ENCODE results near the gene CGNL1.
A peak's percentile ranks its signal among the peaks of the same experiment; 100 is the strongest.

The CGNL1 gene

GRCh38 chr15:57363661-57364060, 12.6 kb upstream of the CGNL1 start:
- ATAC-seq (replicated peaks) = no peak
- no peaks in the 10 kb centered on the region for H3K27me3 Mint-ChIP-seq
- no peak overlapping the region for H3K27ac Mint-ChIP-seq
- DNase-seq = no peak
- H3K4me3 Mint-ChIP-seq = no peak overlapping the region
- peaks cover 7 to 14% of the 10 kb centered on the region in 2 donors for H3K4me1 Mint-ChIP-seq
- H3K9me3 Mint-ChIP-seq = no peaks in the 10 kb centered on the region
- H3K36me3 Mint-ChIP-seq = no peaks in the 10 kb centered on the region

DNA sequence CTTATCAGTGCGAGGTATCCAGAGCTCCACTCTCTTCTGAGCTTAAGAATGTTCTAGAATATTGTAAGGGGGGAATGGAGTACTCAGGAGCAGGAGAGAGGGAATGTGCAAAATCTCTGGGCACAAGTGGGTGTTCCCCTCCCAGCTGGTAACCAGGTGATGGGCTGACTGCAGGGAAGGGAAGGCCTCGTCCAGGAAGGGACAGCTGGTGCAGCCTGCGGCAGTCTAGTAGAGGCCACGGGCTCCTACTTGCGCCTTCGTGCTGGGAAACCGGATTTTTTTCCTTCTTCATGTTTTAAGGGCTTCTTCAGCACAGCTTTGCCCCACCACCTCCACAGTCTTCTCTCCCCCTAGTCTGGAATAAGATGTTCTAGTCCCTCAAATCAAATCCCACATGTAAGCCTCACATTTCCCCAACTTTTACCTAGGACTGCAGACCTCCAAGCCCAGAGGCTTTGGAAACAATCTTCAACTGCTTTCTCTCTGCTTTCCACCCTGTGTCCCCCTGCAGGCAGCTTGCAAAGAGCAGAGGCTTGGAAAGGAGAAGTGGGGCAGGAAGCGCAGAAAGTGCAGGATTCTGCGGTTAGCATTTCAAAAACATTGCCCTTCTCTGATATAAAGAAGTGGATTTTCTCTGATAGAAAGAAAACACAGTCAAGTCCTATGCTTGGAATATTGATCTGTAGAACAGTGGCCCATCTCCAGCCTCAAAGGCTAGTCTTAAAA, 11.9 kb upstream of the CGNL1 start:
- Mint-ChIP-seq H3K27ac (no peak overlapping the region), H3K4me1 (peaks cover 7 to 14% of the 10 kb centered on the region in 2 donors), H3K9me3 (no peaks in the 10 kb centered on the region), H3K36me3 (no peaks in the 10 kb centered on the region), H3K4me3 (no peak overlapping the region), H3K27me3 (no peaks in the 10 kb centered on the region)
- no peak for DNase-seq
- peak; percentile 22 to 42 for ATAC-seq (replicated peaks)

GRCh38 chr15:57367556-57367955, 8.7 kb upstream of the CGNL1 start:
- Mint-ChIP-seq H3K4me3 (no peak overlapping the region), H3K27ac (no peak overlapping the region), H3K36me3 (no peaks in the 10 kb centered on the region), H3K27me3 (no peaks in the 10 kb centered on the region), H3K4me1 (peaks cover 7 to 14% of the 10 kb centered on the region in 2 donors), H3K9me3 (no peaks in the 10 kb centered on the region)
- ATAC-seq (replicated peaks) (no peak), DNase-seq (no peak)

DNA sequence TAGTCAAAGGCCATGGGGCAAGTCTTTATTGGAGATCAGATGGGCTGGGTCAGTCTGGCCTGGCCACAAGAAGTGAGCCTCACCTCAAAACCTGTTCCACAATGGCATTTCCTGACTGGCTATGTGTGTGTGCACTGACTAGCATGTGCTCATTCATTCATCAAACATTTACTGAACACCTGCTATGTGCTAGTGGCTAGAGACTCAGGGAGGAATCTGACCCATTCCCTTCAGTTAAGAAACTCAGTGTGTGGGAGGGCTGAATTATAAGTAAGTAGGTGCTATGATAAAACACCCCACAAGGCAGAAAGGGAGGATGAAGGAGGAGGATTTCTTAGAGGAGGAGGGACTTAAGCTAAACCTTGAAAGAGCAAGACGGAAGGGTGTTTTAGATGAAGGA, 5.4 kb upstream of the CGNL1 start:
- Mint-ChIP-seq H3K4me1 (peaks cover 2 to 3% of the 10 kb centered on the region in 2 donors), H3K27me3 (peaks cover 20 to 23% of the 10 kb centered on the region in 2 donors), H3K36me3 (peaks cover 0 to 1% of the 10 kb centered on the region in 2 donors), H3K4me3 (no peak overlapping the region), H3K27ac (no peak overlapping the region), H3K9me3 (no peaks in the 10 kb centered on the region)
- ATAC-seq (replicated peaks) (no peak), DNase-seq (no peak)

DNA sequence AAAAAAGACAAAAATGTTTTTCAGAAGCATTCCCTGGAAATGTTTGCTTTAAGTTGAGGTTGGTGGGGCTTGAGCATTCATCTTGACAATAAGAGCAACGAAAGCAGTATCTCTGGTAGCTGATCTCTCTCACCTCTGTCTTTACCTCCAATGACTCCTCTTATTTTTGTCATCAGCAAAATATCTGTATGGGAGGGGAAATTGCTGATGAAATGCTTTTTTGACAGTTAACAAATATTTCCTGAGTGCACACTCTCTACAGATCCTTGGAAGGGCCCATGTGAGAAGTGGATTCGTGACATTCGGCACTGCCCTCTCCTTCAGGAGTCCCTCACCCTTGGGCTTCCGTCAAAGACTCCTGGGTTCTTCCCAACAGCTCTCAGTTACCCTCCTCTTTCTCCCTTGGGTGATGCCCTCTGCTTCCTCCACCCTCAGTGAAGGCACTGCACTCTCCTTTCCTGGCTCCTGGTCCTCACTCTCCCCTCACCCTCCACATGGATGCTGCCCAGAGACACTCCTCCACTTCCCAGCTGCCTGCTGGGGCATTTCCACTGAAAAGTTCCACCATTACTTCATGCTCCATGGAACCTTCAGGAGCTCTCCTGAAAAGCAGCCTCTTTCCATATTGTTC, 2.9 kb upstream of the CGNL1 start:
- H3K36me3 Mint-ChIP-seq = peaks cover 0 to 1% of the 10 kb centered on the region in 2 donors
- peaks cover 10 to 16% of the 10 kb centered on the region in 2 donors for H3K4me1 Mint-ChIP-seq
- no peak overlapping the region for H3K4me3 Mint-ChIP-seq
- peaks cover 34 to 39% of the 10 kb centered on the region in 2 donors for H3K27me3 Mint-ChIP-seq
- no peaks in the 10 kb centered on the region for H3K9me3 Mint-ChIP-seq
- no peak overlapping the region for H3K27ac Mint-ChIP-seq
- DNase-seq (no peak), ATAC-seq (replicated peaks) (no peak)

- H3K27me3 Mint-ChIP-seq = peaks cover 39 to 44% of the 10 kb centered on the region in 2 donors
- H3K4me1 Mint-ChIP-seq = peaks cover 10 to 16% of the 10 kb centered on the region in 2 donors
- no peak overlapping the region for H3K27ac Mint-ChIP-seq
- no peaks in the 10 kb centered on the region for H3K9me3 Mint-ChIP-seq
- no peak for DNase-seq
- H3K36me3 Mint-ChIP-seq = peaks cover 0 to 1% of the 10 kb centered on the region in 2 donors
- no peak for ATAC-seq (replicated peaks)
- H3K4me3 Mint-ChIP-seq = no peak overlapping the region
Measured at GRCh38 chr15:57373882-57374276, 2.4 kb upstream of the CGNL1 start.

DNA sequence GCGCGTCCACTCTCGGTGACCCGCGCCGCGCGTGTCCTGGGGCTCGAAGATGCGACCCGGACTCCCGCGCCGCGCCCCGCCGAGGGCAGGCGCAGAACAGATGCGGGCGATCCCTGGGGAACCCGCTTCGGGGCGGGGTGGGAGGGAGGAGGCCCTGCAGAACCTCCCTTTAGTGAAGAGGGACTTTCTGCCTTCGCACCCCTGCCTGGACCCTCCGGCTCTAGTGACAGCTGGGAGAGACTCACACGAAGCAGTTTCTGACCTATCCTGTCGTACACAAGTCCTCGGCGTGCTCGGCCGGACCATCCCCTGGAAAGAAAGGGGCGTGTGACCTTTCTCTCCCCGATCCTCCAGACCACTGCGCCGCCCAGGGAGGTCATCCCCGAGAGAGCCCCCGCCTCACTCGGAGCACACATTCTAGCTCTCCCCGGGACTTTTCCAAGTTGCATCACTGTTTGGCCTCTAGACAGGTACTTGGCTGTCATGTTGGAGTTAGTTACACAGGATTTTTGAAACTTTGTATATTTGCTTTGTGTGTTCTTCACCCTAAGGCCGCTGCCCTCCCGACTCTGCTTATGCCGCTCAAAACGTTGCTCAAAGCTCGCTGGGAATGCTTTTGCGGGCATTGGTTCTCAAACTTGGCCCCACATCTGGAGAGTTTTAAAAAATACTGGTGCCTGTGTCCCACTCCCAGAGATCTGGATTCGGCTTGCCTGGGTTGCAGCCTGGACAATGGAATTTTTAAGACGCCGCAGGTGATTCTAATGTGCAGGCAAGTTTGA, 582 bp downstream of the CGNL1 start:
- H3K4me1 Mint-ChIP-seq = peaks cover 10 to 16% of the 10 kb centered on the region in 2 donors
- H3K4me3 Mint-ChIP-seq = peak overlapping the region; percentile 71 to 81
- peak; percentile 62 to 71 for ATAC-seq (replicated peaks)
- H3K36me3 Mint-ChIP-seq = peaks cover 0 to 1% of the 10 kb centered on the region in 2 donors
- H3K27me3 Mint-ChIP-seq = peaks cover 60 to 67% of the 10 kb centered on the region in 2 donors
- no peak overlapping the region for H3K27ac Mint-ChIP-seq
- no peaks in the 10 kb centered on the region for H3K9me3 Mint-ChIP-seq
- DNase-seq = no peak

DNA sequence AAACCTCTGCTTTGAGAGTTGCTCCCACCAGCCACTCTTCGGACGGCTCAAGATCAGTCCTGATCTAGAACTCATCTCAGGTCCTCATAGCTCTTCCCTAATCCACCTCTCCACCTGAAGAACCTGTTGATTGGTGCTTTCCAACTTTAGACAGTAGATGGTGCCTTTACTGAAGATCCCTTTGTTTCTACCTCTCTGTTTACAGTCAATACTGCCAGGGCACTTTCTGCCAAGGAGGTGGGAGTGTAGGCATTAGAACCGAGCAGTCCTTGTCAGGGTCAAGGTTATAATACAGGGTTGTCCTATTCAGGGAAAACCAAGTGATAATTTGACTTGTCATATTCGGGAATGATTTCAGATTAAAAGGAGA, 1.2 kb downstream of the CGNL1 start:
- ATAC-seq (replicated peaks) (no peak), DNase-seq (no peak)
- Mint-ChIP-seq H3K27me3 (peaks cover 63 to 67% of the 10 kb centered on the region in 2 donors), H3K9me3 (no peaks in the 10 kb centered on the region), H3K27ac (no peak overlapping the region), H3K4me3 (peak overlapping the region; percentile 71 to 81), H3K36me3 (peaks cover 0 to 1% of the 10 kb centered on the region in 2 donors), H3K4me1 (peaks cover 10 to 16% of the 10 kb centered on the region in 2 donors)

GRCh38 chr15:57379487-57379886, 3.2 kb downstream of the CGNL1 start:
- H3K4me1 Mint-ChIP-seq = peaks cover 10 to 16% of the 10 kb centered on the region in 2 donors
- H3K36me3 Mint-ChIP-seq = peaks cover 0 to 1% of the 10 kb centered on the region in 2 donors
- H3K27ac Mint-ChIP-seq = no peak overlapping the region
- H3K4me3 Mint-ChIP-seq = no peak overlapping the region
- H3K9me3 Mint-ChIP-seq = no peaks in the 10 kb centered on the region
- ATAC-seq (replicated peaks) (no peak), DNase-seq (no peak)
- H3K27me3 Mint-ChIP-seq = peaks cover 53 to 56% of the 10 kb centered on the region in 2 donors

DNA sequence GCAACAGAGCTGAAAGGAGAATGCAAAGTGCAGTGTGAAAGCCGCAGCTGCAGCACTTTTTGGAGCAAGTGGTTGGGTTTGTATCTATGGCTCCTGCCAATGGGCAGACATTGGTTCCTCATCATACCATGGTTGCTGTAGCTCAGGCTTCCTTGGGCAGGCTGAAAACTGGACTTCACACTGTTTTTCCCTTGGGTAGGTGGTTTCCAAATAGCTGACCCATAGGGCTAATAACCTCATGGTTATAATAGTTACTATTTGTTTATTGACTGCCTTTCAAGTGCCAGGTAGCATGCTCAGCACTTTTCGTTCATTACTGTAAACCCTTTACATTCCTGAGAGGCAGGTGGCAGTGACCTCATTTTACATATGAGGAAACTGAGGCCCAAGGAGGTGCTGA, 4.5 kb downstream of the CGNL1 start:
- ATAC-seq (replicated peaks) (no peak), DNase-seq (no peak)
- Mint-ChIP-seq H3K4me1 (peaks cover 8 to 14% of the 10 kb centered on the region in 2 donors), H3K36me3 (no peaks in the 10 kb centered on the region), H3K9me3 (no peaks in the 10 kb centered on the region), H3K27me3 (peaks cover 44 to 45% of the 10 kb centered on the region in 2 donors), H3K4me3 (no peak overlapping the region), H3K27ac (no peak overlapping the region)

DNA sequence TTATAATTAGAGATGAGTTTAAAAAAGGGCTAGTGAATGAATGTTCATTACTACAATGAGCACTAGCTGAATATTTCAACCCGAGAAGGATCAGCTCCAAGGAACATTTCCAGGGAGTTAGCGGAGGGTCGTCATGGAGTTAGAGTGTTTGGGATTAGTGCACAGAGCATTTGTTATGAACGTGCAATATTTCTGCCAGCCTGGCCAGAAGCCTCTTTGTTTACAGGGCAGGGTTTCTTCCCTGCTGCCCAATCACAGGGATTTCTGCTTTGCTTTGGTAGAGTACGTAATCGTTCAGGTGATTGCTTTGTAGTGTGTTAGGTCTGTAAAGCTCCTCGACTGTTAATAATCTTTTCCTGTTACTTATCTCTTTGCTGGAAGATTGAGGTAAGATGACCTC, 5.9 kb downstream of the CGNL1 start:
- Mint-ChIP-seq H3K4me1 (peaks cover 3 to 5% of the 10 kb centered on the region in 2 donors), H3K27me3 (peaks cover 36% of the 10 kb centered on the region in 2 donors), H3K4me3 (no peak overlapping the region), H3K27ac (peak overlapping the region; percentile 20), H3K9me3 (no peaks in the 10 kb centered on the region), H3K36me3 (no peaks in the 10 kb centered on the region)
- DNase-seq = no peak
- ATAC-seq (replicated peaks) = no peak

- H3K4me1 Mint-ChIP-seq = no peaks in the 10 kb centered on the region
- no peaks in the 10 kb centered on the region for H3K9me3 Mint-ChIP-seq
- no peak overlapping the region for H3K27ac Mint-ChIP-seq
- ATAC-seq (replicated peaks) (no peak), DNase-seq (no peak)
- no peaks in the 10 kb centered on the region for H3K36me3 Mint-ChIP-seq
- H3K4me3 Mint-ChIP-seq = no peak overlapping the region
- peaks cover 29% of the 10 kb centered on the region in 2 donors for H3K27me3 Mint-ChIP-seq
Measured at GRCh38 chr15:57382969-57383368, 6.7 kb downstream of the CGNL1 start.

DNA sequence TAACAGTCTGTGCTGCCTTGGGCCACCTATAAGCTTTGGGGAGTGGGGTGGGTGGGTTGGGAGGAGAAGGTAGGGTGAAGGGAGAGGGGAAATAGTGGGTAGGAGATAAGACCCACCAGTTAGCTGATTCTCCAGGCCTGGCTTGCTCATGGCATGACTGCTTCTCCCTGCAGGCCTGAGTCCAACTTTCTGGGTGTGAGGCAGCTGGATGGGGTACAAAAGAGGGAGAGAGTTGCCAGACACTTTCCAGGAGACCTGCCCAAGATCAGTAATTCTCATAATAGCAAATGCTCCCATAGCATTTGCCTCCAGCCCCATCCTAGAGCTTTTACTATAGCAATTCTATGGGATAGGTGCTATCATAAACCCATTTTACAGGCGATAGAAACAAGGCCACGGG, 7.7 kb downstream of the CGNL1 start:
- Mint-ChIP-seq H3K27ac (no peak overlapping the region), H3K27me3 (peaks cover 21 to 23% of the 10 kb centered on the region in 2 donors), H3K36me3 (no peaks in the 10 kb centered on the region), H3K9me3 (no peaks in the 10 kb centered on the region), H3K4me3 (no peak overlapping the region), H3K4me1 (no peaks in the 10 kb centered on the region)
- ATAC-seq (replicated peaks) (no peak), DNase-seq (no peak)

DNA sequence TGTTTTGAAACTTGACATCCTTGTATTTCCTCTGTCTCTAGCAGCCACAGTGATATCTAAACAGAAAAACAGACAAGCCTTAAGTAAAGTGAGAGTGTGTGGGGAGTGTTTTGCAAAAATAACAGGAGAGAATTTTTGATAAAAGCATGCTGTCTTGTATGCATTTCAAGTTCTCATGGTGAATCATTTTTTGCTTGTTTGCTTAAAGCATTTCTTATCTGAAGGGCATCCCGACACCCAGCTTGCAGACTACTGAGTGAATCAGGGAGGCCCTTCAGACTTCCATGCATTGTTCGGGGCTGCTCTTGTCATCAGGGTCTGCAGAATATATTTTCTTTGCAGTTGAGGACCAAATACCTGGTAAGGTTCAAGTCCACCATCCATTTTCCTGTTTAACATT, 8.5 kb downstream of the CGNL1 start:
- no peaks in the 10 kb centered on the region for H3K36me3 Mint-ChIP-seq
- DNase-seq = no peak

More for the DNA sequence above, 8.5 kb downstream of the CGNL1 start:
- ATAC-seq (replicated peaks) = no peak
- Mint-ChIP-seq H3K27ac (no peak overlapping the region), H3K9me3 (no peaks in the 10 kb centered on the region), H3K4me3 (no peak overlapping the region), H3K4me1 (no peaks in the 10 kb centered on the region), H3K27me3 (peaks cover 15% of the 10 kb centered on the region in 2 donors)

All from stimulated activated naive B cell treated with anti-CD40 and anti-IgM and Interleukin-4, amounts not matched to agents 10 μg/mL and 1 μg/mL and 100 μg/mL, for 72 hours (primary cell).